Measurements from ENCODE around the gene TTC16.
"Not testable (repeated sequence)": the region's sequence is repeated elsewhere in the genome, so short reads cannot be mapped to it uniquely, and the experiment has no call there.

TTC16 gene

DNA sequence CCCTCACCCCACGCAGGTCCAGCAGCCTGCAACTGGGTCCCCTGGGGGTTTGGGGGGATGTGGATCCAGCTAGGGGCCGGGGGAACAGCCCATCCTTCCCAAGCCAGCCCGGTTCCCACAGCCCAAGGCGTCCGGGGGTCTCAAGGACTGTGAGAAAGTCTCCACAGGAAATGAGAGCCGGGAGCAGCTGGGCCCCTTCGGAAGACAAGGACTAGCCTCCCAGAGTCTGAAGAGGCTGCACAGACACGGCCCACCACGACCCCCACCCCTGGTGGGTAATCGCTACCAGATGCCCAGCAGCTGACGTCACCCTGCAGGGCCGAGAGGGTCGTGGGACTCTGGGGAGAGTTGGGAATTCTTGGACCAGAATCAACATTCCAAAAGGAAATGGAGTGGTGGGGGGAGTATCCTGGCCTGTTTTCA, 52.0 kb downstream of the TTC16 start:
- DNase-seq (ENCODE audit: low read depth) = no peak

DNA sequence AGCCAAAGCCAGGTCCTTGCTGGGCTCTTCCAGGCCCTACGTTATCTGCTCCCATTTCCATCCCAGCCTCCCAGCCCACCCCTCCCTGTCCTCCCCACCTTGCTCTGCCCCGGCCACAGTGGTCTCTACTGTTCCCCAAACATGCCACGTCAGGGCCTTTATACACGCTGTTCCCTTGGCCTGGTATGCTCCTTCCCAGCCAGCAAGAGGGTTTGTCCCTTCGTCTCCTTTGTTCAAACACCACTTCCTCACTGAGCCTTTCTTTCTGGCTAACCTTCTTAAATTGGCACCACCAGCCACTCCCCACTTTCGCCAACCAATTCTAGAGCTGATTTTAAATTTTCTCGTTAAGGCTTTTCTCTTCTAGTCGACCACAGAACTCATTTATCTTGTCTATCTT, 52.8 kb downstream of the TTC16 start:
- no peak for DNase-seq (ENCODE audit: low read depth)

DNA sequence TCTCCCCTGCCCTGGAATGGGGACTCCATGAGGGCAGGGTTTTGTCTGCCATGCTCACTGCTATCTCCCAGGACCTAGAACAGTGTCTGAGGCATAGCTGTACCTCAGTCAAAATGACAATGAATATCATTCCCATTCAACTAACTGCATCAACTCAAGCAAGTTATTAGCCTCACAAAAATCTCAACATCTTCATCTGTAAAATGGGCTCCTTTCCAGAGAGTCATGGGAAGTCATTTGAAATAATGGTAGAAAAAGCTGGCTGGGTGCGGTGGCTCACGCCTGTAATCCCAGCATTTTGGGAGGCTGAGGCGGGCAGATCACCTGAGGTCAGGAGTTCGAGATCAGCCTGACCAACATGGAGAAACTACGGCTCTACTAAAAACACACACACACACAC, 53.2 kb downstream of the TTC16 start:
- no peak for DNase-seq (ENCODE audit: low read depth)

DNA sequence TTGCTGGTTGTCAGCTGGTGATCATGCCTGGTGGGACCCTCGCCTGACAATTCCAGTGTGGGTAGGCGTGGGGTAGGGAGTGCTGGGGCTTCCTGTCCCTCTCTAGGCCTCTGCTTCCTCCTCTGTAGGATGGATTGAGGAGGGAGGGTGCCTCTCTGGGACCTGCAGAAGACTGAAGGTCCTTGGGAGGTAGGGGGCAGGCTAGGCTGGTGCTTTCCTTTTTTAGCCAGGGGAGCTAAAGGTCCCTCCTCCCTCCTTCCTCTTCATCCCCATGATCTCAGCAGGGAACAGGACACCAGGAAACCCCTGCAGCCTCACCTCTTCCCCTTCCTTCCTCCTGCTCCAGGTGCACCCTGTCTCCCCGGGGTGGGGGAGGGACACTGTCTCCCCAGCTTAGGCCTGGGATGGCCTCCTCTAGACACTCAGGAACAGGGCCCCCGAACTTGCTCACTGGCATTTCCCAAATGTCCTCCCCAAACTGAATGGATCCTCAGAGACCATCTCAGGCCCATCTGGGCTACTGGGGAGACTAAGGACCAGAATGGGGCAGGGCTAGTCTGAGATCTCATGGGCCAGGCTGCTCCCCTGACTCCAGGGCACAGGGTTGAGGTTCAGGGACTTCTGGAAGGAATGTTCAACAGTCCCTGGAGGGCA, 54.2 kb downstream of the TTC16 start:
- no peak for DNase-seq (ENCODE audit: low read depth)

DNA sequence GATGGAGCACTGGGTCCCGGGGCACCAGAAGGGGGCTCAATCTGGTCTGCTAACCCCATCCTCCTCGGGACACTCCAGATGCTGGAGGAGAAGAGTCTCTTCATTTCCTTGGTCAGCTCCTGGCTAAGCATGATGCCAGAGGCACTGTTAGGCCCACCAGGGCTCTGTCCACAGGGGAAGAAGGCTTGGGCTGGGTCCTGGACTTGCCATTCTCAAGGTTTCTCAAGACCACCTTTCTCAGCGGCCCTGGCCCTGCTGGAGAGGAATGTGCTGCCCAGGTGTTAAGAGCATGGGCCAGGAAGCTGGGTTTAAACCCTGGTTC, 54.7 kb downstream of the TTC16 start:
- no peak for DNase-seq (ENCODE audit: low read depth)

DNA sequence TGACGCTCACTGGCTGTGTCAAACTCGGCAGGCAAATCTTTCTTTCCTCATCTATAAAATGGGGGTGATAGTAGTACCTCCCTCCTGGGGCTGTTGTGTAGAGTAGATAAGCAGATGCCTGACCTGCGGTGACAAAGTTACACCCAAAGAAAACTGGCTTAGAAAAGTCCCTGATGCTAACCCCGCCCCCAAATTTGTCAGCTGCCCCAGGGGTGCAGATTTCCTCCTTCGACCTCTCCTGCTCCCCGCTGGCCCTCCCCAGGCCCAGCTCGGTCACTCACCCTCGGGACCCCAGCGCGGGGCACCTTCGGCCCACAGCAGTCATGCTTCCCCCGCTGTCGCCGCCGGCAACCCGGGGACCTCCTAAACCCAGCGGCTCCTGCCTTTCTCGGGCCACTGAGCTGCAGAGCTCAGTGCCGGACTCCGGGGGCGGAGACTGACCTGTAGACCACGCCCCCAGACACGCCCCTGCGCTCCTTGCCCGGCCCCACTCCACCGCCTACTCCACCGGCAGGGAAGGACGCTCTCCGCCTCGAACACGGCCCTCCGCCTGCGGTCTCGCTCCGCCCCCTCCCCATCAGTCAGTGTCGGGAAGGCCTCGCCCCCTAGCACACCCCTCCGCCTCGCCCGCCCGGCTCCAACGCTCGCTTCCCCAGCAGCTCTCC, 55.2 kb downstream of the TTC16 start:
- peak; percentile 96 for DNase-seq (ENCODE audit: low read depth)

DNA sequence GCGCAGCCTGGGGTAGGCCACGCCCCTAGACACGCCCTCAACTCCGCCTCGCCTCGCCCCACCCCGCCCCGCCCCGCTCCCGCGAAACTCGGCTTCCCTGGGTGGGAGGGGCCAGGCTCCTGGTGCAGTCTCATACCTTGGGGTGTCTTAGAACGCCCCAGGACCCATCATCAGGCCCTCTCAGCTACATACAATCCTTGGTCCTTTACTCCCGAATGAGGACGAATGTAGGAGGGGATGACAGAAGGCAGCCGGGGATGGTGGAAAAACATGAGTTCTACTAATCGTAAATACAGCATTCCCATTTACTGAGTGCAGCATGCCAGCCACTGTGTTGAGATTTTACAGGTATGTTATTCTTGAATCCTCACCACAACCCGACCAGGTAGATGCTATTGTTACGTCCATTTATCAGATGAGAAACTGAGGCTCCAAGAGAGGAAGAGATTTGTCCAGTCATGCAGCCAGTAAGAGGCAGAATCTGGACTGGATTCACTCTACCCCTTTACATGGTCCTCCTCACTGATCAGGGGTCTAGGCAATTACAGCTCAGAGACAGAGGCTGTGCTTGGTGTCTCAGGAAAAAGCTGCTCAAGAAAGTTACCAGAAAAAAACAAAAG, 55.8 kb downstream of the TTC16 start:
- DNase-seq (ENCODE audit: low read depth) = no peak

DNA sequence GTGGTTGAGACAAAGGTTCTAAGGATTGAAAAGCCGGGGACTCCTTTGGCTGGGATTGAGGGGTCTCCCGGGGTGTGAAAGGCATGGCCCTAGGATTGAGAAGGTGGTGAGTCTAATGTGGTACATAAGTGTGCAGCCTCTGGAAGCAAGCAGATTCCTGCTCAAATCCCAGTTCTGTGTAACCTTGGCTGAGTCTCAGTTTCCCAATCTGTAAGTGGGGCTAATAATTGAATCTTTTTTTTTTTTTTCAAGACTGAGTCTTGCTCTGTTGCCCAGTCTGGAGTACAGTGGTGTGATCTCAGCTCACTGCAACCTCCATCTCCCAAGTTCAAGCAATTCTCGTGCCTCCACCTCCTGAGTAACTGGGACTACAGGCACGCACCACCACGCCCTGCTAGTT, 56.7 kb downstream of the TTC16 start:
- no peak for DNase-seq (ENCODE audit: low read depth)

DNA sequence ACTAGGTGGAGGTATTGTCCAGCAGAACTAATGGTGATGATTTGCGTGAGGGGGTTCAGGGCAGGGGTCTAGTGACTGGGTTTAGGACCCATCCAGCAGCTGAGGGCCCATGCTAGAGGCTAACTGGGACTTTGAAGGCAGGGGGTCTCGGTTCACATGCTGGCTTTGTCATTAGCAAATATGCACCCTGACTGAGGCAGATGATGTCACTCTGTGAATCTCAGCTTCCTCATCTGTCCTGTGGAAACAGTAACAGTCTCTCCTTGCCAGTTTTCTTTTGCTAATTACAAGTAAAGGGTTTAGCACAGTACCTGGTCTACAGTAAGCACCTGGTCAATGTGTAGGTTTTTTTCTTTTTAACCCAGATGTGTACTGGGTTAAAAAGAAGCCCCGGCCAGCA, 57.4 kb downstream of the TTC16 start:
- no peak for DNase-seq (ENCODE audit: low read depth)

DNA sequence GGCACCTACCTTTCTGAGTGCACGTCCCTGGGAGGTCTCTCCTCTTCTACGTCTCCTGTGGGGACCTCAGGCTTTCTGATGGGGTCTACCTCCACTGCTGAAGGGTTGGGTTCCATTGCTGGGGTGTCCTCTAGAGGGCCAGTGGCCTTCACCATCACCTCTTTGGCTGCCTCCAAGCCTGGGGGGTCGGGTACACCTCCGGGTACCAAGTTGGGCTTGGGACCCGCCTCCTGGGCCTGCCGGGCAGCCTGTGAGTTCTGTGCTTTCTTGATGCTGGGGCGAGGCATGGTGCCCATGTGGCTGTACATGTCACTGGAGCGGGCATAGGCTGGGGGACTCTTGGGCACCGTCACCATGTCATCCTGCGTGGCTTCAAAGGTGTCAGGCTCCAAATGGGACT, 58.1 kb downstream of the TTC16 start:
- DNase-seq (ENCODE audit: low read depth) = no peak

DNA sequence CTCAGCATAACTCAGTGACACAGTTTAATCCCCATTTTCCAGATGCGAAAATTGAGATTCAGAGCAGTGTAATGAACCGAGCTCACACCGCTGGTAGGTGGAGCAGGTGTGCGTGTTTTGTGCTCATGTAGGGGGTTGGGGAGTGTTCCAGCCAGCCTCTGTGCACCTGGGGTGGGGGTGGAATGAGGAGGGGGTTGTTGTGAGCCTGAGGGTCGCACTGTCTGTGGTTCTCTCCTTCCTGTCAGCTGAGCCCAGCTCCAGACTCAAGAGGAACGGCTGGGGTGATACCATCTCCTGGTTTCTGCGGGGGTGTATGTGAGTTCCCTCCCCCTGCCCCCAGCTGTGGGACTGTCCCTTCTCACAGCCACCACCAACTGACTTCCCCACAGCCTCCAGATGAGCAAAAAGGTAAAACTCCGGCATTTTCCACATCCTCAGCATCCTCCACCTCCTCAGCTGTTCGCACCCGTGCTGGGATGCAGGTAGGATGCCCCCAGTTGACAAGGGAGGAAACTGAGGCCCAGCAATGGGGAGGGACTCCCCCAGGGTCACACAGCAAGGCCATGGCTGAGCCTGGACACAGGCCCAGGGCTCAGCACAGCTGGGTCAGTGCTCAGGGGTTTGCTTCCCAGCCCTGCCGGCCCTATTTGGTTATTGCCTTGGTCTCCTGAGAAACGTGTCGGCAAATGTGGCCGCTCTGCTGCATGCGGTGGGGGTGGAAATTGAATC, 60.5 kb downstream of the TTC16 start:
- DNase-seq (ENCODE audit: low read depth) = no peak

DNA sequence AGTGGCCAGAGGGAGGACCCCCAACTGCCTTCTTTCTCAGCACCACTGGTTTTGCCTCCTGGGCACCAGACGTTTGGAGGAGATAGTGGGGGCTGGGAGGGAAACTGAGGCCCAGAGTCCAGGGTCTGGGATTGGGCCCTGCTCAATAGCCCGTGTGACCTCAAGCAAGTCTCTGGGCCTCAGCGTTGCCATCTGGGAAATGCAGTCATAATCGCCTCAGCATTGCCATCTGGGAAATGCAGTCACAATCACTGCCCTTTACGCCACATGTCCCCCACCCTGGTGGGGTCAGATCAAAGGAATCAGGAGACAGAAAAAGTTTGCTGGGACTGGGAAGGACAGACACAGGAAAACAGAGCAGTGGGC, 61.0 kb downstream of the TTC16 start:
- DNase-seq (ENCODE audit: low read depth) = no peak

DNA sequence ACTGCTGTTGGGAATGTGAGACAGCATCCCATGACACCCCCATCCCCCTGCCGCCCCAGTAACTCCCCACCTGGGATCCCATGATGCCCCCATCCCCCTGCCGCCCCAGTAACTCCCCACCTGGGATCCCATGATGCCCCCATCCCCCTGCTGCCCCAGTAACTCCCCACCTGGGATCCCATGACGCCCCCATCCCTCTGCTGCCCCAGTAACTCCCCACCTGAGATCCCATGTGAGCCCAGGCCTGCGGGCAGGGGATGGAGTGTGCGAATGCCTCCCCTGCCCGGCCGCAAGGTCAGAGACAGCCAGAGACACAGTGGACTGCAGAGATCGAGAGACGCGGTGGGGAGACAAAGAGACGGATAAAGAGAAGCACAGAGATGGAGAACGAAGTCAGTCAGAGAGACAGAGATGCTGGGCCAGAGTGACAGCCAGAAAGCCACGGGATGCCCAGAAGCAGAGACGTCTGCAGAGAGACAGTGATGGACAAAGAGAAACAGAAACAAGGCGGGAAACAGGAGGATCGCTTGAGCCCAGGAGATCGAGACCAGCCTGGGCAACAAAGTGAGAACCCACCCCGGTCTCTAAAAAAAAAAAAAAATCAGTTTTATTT, 61.6 kb downstream of the TTC16 start:
- DNase-seq (ENCODE audit: low read depth) = no peak

DNA sequence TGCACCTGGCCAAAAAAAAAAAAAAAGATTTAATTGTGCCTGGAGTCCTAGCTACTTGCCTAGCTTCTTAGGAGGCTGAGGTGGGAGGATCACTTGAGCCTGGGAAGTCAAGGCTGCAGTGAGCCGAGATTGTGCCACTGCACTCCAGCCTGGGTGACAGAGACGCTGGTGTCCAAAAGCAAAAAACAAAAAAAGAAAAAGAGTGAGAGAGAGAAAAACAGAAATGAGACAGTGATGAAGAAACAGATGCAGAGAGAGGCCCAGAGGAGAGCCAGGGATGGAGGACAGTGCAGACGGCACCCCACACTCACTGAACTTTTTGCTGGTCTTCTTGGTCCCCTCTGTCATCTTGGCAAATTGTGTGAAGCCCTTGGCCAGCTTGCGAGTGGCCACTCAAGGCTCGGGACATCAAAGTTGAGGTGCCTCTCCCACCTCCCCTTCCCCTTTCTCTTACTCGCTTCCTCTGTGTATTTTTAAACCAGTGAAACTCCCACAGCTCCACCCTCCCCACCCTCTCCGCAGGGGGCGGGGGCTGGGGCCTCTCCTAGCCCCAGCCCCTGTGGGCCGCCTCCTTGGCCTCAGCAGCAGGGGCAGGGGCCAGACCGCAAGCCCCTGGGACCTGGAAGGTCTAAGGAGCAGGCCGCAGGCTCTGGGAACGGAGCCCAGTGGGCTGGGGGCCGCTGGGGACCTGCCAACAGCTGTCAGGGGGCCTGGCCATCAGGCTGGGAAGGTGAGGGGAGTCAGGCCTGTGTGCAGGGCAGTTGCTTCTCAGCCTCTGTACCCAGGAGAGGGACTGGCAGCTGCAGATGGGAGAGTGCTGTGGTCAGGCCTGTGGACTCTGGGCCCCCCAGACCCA, 62.6 kb downstream of the TTC16 start, which contains the start of gene SH2D3C:
Gene SH2D3C (minus strand): TSS at position 387 of the 856 bp plus-strand sequence. CDS start 39 bp downstream, at position 348.
- DNase-seq (ENCODE audit: low read depth) = no peak

DNA sequence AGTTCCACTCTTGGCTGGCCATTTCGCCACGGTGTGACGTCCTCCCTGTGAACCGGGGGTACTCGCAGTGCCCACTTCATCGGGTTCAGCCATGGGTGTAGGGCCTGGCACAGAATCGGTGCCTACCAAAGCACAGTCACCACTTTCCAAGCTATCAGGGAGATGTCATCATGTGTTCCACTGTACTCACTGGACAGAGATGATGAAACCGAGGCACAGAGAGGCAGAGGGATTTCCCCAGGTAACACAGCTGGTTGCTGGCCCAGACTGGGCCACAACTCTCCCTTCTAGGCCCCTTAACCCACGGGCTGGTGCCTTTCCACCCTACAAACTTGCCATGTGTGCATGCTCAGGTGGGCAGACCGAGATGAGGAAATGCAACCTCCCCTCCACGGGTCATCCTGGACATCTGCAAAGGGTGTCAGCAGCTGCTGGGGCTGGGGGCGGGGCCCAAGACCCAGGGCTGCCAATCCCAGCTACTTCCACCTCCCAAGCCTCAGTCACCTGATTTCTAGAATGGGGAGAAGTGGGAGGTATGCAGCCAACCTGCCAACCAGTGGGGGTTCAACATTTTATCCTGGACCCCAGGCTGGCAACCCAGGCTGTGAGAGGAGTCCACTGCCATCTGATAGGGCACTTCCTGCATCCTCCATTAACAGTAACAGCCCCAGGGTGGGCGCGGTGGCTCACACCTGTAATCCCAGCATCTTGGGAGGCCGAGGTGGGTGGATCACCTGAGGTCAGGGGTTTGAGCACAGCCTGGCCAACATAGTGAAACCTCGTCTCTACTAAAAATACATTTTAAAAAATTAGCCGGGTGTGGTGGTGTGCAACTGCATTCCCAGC, 63.5 kb downstream of the TTC16 start:
- no peak for DNase-seq (ENCODE audit: low read depth)

DNA sequence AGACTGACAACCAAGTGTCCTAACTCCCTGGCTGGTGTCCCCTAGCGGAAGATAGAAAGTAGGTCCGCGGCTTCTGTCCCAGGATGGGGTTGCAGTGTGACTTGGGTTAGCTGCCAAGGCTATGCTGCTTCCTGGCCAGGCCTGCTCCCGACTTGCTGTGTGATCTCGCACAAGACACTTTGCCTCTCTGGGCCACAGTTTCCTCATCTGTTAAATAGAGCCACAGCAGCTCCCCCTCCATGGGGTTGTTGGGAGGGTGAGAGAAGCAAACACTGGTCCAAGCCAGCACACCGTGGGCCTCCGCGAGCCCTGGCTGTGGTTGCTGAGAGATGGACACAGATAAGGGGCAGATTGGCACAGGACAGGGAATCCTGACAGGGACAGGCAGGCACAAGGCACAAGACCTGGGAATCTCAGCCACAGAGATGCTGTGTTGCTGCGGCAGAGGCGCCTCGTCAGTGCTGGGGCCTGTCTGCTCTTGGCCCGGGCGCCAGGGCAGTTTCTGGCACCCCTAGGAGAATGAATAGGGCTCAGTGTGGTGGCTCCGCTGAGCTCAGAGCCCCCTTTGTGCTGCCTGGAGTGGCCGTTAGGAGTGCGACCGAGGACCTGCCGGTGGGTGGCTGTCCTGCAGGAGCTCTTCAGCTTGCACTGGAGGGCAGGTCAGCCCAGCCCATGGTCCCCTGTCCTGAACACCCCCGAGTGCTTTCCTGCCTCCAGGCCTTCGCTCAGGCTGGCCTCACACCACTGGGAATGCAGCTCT, 64.4 kb downstream of the TTC16 start:
- DNase-seq (ENCODE audit: low read depth) = no peak

DNA sequence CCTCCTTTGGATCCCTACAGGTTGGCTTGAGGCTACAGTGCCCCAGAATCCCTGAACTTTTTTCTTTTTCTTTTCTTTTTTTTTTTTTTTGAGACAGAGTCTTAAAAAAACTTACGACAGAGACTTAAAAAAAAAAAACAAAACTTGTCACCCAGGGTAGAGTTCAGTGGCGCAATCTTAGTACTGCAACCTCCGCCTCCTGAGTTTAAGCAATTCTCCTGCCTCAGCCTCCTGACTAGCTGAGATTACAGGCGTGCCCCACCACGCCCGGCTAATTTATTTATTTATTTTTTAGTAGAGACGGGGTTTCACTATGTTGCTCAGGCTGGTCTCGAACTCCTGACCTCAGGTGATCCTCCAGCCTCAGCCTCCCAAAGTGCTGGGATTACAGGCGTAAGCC, 65.0 kb downstream of the TTC16 start:
- DNase-seq (ENCODE audit: low read depth) = not testable (repeated sequence)
